MCF 10A (cell line): ENCODE data around the gene PON3. TPM values are rescaled to one million over a fixed set of nuclear protein-coding genes. Genes with fewer than 3 reads are reported as not detected.

Experiments
- BruUV-seq: library from RNA; stranded (reverse); fragments of 400-500 nt; replicated peaks from 2 replicates; lab custom pipeline; 2021; lab: Mats Ljungman, UMichigan
- CTCF ChIA-PET: fragments of 300-600 bp; sonication (Branson Sonifier 250); formaldehyde crosslinking; extraction: SDS; loops from one replicate; lab custom pipeline; 2021; ENCODE audit warnings: antibody characterized with exemption, inconsistent platforms; lab: Yijun Ruan, JAX
- POLR2A ChIA-PET: fragments of 300-600, 350-650 bp; sonication (Branson Sonifier 250); formaldehyde crosslinking; extraction: SDS; loops from one replicate; lab custom pipeline; 2020; ENCODE audit warnings: antibody characterized with exemption, inconsistent platforms; lab: Yijun Ruan, JAX
- DNase-seq: peaks from one replicate; pipeline ENCODE4 v3.0.0-alpha.2; 2018; ENCODE audit not compliant: unreplicated experiment
- H3K27ac Mint-ChIP-seq: one replicate; pipeline ENCODE4 v1.8.0; 2022; ENCODE audit warnings: mild to moderate bottlenecking, low read depth, mixed read lengths; ENCODE audit not compliant: unreplicated experiment
- H3K27me3 Mint-ChIP-seq: one replicate; pipeline ENCODE4 v1.8.0; 2022; ENCODE audit warnings: mixed read lengths; ENCODE audit not compliant: insufficient read depth, unreplicated experiment
- H3K36me3 Mint-ChIP-seq: one replicate; pipeline ENCODE4 v1.8.0; 2022; ENCODE audit warnings: mild to moderate bottlenecking, moderate library complexity, mixed read lengths; ENCODE audit not compliant: insufficient read depth, unreplicated experiment
- H3K4me1 Mint-ChIP-seq: one replicate; pipeline ENCODE4 v1.8.0; 2022; ENCODE audit warnings: mixed read lengths; ENCODE audit not compliant: insufficient read depth, unreplicated experiment
- H3K4me3 Mint-ChIP-seq: one replicate; pipeline ENCODE4 v1.8.0; 2022; ENCODE audit warnings: mild to moderate bottlenecking, moderate library complexity, mixed read lengths; ENCODE audit not compliant: unreplicated experiment
- H3K9me3 Mint-ChIP-seq: one replicate; pipeline ENCODE4 v1.8.0; 2022; ENCODE audit warnings: mixed read lengths; ENCODE audit not compliant: unreplicated experiment
- intact Hi-C: fragments of 100-400 bp; cut with micrococcal nuclease; formaldehyde crosslinking; loops from 2 replicates; pipeline ENCODE4 v1.14.1; 2022
- total RNA-seq: library from RNA; stranded (reverse); gene quantifications from 2 replicates; pipeline ENCODE4 v1.2.3, GENCODE V29; 2022
- TF ChIP-seq, protein P1 (sequence below): fragments of 200-600 bp; IDR thresholded peaks from one replicate; pipeline ENCODE4 v1.8.0; 2022; ENCODE audit warnings: antibody characterized with exemption, mild to moderate bottlenecking; ENCODE audit not compliant: unreplicated experiment

Gene PON3
- total RNA-seq, 1 experiment from 2014 or later = not detected

DNA sequence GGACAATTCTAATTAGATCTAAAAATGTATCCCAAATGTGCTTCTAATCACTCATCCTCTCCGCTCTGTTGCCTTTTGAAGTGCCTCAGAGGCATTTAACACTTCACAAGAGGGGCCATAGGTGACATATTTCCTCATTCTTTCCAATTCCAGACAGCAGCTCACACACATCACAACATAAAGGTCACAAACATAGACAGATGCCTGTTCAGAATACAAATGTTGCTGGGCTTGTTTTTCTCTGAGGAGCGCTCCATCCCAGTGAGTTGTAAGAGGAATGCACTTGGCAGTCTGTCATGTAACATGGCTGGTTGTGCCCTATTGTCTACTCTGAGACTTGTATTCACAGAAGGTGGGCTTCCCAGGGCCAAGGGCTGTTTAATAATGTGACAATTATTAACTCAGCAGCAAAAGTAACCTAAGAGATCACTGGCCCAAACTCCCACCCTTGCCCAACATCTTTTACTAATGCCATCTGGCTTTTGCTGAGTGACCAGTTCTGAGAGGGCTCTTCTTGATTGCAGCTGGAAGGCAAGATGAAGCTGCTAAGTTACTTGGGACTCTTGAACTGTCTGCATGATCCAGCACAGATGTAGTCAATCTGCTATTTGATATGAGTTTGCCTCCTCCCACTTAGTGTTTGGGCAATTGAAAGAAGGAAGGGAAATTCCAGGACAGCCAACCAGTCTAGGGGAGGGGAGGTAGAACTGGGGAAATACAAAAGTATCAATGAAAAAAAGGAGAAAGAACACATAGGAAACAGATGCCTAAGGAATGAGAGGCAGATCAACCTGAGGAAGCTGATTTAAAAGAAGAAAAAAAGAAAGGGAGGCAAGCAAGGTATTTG is 25.0 kb upstream of the PON3 start:
- TF ChIP-seq, protein P1, sequence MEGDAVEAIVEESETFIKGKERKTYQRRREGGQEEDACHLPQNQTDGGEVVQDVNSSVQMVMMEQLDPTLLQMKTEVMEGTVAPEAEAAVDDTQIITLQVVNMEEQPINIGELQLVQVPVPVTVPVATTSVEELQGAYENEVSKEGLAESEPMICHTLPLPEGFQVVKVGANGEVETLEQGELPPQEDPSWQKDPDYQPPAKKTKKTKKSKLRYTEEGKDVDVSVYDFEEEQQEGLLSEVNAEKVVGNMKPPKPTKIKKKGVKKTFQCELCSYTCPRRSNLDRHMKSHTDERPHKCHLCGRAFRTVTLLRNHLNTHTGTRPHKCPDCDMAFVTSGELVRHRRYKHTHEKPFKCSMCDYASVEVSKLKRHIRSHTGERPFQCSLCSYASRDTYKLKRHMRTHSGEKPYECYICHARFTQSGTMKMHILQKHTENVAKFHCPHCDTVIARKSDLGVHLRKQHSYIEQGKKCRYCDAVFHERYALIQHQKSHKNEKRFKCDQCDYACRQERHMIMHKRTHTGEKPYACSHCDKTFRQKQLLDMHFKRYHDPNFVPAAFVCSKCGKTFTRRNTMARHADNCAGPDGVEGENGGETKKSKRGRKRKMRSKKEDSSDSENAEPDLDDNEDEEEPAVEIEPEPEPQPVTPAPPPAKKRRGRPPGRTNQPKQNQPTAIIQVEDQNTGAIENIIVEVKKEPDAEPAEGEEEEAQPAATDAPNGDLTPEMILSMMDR = no peak
- H3K4me3 Mint-ChIP-seq = no peak overlapping the region
- ChIA-PET CTCF (interaction anchor here (0.6 to 0.7 kb wide), 3 partner anchors 13 to 1642 kb away, joined by 3 to 4 read pairs (median 3); no protein-coding TSS in a partner anchor), POLR2A (interaction anchor here (0.6 kb wide), 1 partner anchor 14 kb away, joined by 3 read pairs; the partner anchor contains the start of gene PON2)
- H3K4me1 Mint-ChIP-seq = peaks cover 31% of the 10 kb centered on the region
- no peak for DNase-seq
- BruUV-seq = no TSS peak
- H3K27ac Mint-ChIP-seq = peak overlapping the region; percentile 78
- peaks cover 56% of the 10 kb centered on the region for H3K36me3 Mint-ChIP-seq
- H3K27me3 Mint-ChIP-seq = no peaks in the 10 kb centered on the region
- intact Hi-C loops = no loop called here
- H3K9me3 Mint-ChIP-seq = no peaks in the 10 kb centered on the region

DNA sequence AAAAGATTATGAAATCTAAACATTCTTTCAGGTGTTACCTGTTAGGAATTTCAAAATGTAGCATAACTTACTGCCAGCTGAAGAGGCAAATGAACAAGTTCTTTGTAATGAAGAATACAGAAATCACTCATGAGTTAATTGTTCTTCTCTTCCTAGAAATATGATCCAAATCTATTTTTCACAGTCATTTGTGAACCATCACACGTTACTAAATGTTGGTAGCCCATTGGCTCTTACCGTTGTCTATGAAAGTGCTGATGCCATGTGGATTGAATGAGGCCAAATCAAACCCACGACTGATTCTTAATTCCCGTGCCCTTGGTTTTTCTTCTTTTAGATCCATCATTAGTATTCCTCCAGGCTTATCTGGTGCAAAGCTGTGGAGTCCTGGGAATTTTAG is 15.9 kb upstream of the PON3 start:
- H3K4me1 Mint-ChIP-seq = peaks cover 5% of the 10 kb centered on the region
- DNase-seq = no peak
- CTCF ChIA-PET = interaction anchor here (0.7 to 4.2 kb wide), 3 partner anchors 65 to 278 kb away, joined by 3 to 15 read pairs (median 3); no protein-coding TSS in a partner anchor
- intact Hi-C loops = no loop called here
- H3K36me3 Mint-ChIP-seq = peaks cover 92% of the 10 kb centered on the region
- H3K9me3 Mint-ChIP-seq = no peaks in the 10 kb centered on the region
- POLR2A ChIA-PET = interaction anchor here (1.2 kb wide), 1 partner anchor 11 kb away, joined by 4 read pairs; no protein-coding TSS in a partner anchor
- TF ChIP-seq, protein P1 = no peak
- no TSS peak for BruUV-seq
- H3K4me3 Mint-ChIP-seq = no peak overlapping the region
- no peak overlapping the region for H3K27ac Mint-ChIP-seq
- H3K27me3 Mint-ChIP-seq = no peaks in the 10 kb centered on the region

DNA sequence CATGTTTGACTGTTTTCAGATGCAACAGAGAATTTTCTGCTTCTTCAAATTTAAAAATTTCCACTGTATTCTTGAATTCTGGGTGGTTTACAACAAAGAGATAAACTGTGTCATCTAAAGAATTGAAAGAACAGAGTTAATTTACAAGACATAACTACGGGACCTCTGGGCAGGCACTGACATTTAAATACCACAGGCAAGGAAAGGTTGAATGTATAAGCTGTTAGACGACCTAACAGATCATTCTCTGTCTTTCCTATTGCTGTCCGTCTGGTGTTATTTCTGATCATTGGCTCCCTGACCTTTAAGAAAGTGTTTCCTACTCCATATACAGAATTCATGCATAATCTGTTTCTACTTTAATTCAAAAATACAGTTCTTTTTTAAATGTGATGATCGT is 15.5 kb upstream of the PON3 start:
- BruUV-seq = no TSS peak

More for the DNA sequence above, 15.5 kb upstream of the PON3 start:
- no peaks in the 10 kb centered on the region for H3K9me3 Mint-ChIP-seq
- ChIA-PET CTCF (interaction anchor here (0.6 to 4.2 kb wide), 4 partner anchors 65 to 1123 kb away, joined by 3 to 15 read pairs (median 3); no protein-coding TSS in a partner anchor), POLR2A (interaction anchor here (1.2 kb wide), 1 partner anchor 11 kb away, joined by 4 read pairs; no protein-coding TSS in a partner anchor)
- DNase-seq = no peak
- TF ChIP-seq, protein P1 = no peak
- H3K27ac Mint-ChIP-seq = peak overlapping the region; percentile 54
- no peaks in the 10 kb centered on the region for H3K27me3 Mint-ChIP-seq
- H3K36me3 Mint-ChIP-seq = peaks cover 92% of the 10 kb centered on the region
- H3K4me1 Mint-ChIP-seq = peaks cover 5% of the 10 kb centered on the region
- no peak overlapping the region for H3K4me3 Mint-ChIP-seq
- intact Hi-C loops = no loop called here
